Colon (tissue), 2 donors: Measurements from ENCODE around the gene NRXN3.

Experiments
- FAIRE-seq: peaks from 2 replicates; lab custom pipeline; 2012; peaks lifted over from hg19 to GRCh38; lab: Jason Lieb, UNC
- donor health status: control.
- donor health status: control.

NRXN3 gene

DNA sequence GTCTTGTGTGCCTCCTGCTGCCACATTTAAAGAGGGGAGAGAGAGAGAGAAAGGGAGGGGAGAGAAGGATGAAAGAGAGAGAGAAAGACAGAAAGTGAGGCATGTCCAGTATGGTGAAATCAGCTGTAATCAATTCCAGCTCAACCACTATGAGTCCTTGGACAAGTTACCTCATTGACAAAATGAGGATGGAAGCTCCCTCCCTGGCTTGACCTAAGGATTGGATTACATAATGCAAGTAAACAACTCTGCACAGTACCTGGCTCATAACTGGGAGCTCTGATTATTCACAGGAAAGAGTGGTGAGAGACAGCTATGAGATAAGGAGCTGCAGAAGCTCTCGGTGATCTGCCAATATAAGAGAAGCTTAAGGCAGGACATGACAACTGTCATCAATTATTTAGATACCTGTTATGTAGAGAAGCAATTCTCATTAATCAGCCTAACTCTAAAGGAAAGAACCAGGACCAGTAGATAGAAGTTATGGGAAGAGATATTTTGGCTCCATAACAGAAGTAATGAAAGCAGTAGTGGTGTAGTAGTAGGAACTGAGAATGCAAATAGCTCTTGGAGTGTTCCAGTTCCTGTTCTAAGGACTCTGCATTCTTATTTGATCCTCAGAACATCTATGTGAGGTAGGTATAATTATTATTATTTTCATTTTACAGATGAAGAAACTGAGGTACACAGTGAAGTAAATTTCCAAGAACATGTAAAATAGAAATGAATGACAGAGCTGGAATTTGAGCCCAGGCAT lies 1249.6 kb downstream of the NRXN3 start:
- FAIRE-seq = no peak

DNA sequence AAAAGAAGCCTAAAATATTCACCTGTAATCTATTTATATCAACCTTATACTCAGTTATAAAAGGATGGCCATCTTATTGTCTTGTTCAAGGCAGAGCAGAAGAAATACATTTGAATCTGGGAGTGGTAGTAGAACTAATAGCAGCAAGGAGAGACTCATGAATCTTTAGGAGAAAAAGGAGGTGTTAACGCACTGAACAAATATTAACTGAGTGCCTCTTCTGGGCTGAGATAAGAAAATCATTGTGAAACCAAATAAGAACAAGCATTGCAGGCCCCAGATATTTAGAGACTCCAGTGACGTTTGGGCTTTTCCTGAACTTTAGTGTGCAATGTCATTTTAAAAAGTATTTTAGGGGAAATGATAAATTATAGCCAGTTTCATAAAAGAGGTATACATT lies 1250.6 kb downstream of the NRXN3 start:
- no peak for FAIRE-seq

DNA sequence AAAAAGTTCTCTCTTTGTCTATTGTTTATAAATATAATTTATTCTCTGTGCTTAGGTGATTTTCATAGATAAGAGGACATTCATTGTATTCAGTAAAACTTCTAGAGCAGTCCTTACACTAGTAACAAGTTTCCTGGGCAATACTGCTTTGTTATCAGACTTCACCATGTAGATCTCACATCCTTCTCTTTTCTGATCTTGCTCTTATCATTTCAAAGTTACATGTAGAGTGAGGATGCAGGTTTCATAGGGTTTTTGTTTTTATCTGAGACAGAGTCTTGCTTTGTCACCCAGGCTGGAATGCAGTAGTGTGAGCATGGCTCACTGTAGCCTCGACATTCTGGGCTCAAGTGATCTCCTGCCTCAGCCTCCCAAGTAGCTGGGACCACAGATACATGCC lies 1251.6 kb downstream of the NRXN3 start:
- FAIRE-seq = no peak

DNA sequence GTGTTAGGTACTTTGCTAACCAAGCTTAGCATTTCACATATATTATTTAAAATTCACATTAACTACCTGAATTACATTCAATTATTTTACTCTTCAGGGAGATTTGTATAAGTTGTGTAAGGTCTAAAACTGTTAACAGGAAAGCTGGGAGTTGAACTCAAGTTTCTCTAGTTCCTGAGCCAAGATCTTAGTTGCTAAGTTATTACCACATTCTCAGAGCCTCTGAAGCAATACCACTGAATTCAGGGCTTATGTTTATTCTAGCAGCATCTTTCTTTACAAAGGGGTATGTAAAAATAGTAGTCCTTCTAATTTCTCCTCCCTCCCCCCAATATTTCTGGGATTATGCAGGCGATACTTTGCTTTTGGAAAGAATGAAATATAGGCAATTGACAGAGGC lies 1254.3 kb downstream of the NRXN3 start:
- no peak for FAIRE-seq

DNA sequence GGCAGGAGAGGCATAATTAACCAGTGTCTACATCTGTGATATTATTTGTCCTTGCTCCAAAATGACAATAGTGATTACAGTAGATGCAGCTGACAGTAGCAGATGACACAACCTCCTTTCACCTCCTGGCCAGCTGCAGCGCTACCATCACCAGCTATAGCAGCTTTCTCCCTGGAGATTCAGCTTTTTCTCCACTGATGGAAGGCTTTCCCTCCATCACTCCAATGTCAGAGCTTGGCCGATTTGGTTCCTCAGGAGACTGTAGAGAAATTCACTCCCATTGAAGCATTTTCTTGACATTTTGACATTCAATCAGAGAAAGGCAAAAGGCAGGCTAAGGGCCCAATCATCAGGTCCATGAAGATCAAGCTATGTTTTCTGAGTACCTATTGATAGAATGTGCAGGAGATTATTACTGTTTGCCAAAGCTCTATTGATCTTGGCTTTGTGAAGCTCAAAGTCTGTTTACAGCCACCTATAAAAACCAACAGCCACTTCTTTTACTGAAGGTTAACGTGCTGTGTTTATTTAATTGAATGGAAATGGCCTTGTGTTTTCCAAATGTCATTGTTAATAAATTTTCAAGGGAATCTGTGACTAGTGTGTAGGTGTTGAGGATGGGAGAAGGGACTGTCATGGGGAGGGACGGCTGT lies 1256.1 kb downstream of the NRXN3 start:
- no peak for FAIRE-seq

DNA sequence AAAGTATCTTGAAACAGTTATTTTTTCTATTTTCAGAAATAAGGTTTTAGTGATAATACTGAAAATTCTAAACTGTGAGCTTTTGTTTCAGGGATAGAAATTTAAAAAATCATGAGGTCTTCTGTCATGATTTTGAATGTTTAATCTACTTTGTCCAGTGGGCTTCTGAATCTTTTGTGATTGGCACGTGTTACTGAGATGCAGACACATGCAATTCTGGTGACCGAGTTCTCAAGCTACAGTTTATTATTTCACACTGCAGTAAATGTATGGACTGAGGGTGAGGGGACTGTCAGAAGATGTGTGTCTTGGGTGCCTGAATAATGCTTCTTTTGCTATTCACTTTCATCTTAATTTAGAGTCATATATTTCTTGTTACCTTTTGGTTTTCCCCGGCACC lies 1262.5 kb downstream of the NRXN3 start:
- FAIRE-seq = no peak

DNA sequence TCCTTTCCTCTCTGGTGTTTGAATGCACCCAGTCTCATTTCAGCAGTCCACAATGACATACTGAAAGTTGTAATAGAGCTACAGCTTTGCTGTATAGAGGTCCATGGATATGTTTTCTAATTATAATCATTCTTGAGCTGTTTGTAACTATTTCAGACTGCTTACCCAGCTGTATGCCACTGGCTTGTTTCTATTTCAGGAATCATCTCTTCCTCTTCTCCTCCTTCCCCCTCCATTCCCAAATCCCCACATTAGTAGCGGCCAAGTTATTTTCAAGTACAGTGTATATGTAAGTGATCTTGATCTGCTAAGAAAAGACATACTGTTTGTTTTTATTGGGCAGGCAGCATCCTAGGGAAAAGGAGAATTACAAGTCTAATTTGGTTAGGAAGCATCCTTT lies 1266.2 kb downstream of the NRXN3 start:
- FAIRE-seq = no peak

DNA sequence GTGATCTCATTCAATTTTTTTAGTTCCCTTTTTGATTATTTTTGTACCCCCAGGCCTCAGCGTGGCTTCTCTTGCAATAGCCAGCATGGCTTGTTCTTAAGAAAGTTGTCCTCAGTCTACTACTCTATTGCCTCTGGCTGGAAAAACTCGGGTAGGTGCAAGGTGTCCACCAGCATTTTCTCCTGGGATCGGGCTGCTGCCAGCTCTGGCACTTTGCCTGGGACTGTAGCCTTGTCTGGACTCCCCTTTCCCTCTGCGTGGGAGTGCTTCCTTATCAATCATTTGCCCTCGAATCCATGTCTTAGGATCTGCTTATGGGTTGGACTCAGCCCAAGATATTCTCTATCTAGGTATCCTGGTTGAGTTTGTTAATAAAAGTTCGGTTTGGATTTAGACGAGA lies 1267.8 kb downstream of the NRXN3 start:
- no peak for FAIRE-seq

DNA sequence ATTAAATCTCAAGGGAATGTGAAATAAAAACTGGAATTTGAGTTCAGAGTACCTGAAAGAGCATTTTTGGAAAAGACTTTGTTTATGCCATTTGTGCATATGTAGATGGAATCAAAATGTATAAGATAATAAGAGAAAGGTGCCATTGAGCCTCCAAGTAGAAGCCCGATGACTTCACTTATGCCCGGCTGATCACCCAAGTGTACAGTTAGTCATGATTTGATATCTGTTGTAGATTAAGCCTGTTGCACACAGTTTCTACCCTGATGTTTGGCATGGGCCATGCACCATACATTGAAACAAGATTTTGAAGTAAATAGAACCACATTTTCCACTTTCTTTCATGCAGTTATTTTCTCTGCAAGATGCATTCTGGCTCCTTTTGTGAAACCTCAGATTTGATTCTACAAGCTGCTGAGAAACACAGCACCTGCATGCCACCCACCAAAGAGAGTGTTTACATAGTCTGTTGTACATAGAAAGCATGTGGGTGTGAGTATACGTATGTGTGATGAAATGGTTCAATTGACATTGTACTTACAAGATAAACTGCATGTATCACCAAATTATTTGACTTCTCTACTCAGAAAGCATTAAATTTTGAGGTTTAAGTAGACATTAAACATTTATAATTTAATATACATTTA lies 1268.6 kb downstream of the NRXN3 start:
- FAIRE-seq = no peak

DNA sequence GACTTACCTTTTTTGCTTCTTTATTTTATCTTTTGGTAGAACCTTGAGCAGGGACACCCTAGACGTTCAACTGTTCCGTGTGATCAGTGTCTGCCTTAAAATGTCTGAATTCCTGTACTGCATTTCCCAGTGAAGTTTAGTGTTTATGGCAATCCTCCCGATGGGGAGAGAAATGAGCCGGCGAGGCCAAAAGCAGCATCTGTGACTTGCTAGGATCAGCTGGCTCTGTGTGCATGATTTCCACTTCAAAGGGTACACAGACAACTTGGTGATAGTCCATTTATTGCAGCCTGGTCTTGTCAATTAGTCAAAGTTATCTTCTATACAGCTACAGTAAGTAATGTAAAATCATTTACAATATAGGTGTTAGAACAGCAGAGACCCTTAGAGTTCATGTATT lies 1272.6 kb downstream of the NRXN3 start:
- no peak for FAIRE-seq

DNA sequence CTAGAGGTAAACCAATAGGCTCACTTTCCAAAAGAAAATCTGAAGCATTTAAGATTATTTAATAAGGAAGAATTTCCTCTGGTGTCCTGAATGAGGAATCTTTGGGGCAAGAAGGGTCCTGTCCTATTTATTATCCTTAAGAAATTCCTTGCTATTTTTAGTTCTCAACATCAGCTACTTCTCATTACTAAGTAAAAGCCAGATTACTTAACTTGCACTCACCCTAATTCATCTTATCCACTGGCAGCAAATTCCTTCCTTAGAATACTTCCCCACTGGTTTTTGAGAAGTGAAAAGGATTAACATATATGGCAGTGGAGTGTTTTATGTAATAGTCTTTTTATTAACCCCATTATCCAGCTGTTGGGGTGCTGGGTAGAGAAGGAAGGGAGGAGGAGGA lies 1273.4 kb downstream of the NRXN3 start:
- no peak for FAIRE-seq

DNA sequence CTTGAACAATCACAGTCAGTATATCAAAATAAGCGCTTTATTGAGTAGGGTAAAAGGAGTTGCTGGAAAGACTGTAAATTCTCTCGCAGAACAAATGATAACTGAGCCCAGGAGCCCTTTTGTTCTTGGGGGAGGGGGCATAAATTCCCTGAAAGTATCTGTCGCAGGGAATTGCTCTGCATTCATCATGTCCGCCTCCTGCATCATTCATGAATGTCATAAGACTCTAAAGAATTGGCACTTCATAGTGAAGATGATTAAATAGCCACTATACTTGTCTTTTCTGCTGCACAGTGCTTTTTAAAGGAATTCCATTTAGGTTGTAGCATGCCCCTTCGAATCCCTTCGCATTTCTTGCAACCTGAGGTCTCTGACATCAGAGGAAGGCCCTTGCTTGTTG lies 1278.8 kb downstream of the NRXN3 start:
- FAIRE-seq = no peak

DNA sequence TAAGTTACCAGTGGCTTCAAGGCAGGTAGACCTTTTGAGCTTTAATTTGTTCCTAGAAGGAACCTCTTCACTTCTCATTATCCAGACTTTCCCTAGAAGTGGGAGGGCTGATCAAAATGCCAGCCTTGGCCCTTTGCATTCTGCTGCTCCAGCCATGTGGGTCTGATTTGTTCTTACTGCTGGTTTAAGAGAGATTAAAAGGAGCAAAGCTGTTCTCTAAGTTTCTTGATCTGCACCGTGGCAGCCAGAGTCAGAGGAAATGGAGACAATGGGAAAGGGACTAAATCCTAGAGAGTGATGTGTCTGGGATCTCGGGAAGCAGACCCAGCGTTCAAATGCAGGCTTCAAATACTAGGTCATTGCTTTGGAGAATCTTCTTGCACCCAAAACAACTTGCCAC lies 1281.4 kb downstream of the NRXN3 start:
- FAIRE-seq = no peak

DNA sequence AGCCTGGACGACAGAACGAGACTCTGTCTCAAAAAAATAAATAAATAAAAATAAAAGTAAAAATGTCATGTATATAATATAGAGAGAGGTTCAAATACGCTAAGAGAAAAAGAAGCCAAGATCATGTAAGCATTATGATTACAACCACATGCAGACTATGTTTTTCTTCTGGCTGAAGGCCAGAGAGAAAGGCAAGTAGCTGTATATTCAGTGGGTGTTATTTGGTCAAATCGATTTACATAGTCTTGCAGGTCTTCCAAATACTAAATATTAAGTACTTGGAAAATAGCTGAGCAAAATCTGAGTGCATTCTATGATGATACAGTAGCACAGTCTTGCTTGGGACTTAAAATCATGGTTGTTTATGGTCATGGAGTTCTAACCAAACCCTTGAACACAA lies 1283.1 kb downstream of the NRXN3 start:
- no peak for FAIRE-seq

DNA sequence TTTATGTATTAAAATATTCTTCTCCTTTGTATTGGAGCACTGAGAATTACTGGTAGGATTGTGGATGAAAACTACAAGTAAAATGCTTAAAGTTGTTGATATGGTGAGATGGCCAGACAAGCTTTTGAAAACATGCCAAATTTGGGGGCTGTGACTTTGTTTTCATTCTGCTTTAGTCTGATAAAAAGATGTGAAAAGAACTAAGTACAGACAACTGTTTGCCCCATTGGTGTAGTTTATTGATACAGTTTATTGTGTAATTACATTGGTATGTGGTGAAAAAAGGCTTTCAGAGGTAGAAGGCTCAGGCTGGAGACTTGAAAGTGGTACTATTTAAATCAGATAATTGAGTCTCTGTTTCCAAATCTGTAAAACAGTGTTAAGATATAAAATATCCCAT lies 1294.3 kb downstream of the NRXN3 start:
- no peak for FAIRE-seq

DNA sequence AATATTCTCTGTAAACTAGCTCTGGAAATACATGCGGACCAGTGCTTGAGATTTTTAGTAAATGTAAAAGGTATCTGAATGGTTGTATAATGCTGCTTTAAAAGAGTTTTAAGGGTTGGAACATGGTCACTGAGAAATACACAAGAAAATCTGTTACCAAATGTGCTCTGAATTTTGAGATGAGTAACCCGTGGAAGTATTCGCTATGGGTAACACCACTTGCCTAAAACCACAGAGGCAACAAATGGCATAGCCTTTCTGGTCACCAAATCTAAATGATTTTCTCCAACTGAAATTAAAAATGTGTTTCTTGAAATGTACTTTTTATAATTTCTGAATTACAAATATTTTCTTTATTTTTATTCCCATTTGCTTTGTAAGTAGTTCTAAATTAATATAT lies 1295.5 kb downstream of the NRXN3 start:
- FAIRE-seq = no peak

DNA sequence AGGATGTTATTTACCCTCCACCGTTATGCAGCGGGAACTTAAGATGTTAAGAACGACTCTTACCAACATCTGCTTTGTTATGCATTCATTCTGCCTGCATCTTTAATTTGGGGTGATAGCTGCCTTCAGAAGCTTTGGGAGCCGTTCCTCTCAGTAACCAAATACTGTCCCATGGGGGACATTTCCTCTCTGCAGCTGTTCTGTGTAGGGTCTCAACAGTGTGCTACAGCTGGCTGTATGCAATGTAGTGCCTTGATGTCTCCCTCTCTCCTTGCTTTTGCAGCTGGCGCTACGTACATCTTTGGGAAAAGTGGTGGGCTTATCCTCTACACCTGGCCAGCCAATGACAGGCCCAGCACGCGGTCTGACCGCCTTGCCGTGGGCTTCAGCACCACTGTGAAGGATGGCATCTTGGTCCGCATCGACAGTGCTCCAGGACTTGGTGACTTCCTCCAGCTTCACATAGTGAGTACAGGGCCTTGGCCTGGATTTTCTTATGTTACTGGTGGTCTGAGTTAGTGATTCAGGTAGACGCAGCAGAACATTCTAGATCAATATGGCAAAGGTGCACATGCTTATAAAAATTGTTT lies 1296.9 kb downstream of the NRXN3 start:
- no peak for FAIRE-seq

DNA sequence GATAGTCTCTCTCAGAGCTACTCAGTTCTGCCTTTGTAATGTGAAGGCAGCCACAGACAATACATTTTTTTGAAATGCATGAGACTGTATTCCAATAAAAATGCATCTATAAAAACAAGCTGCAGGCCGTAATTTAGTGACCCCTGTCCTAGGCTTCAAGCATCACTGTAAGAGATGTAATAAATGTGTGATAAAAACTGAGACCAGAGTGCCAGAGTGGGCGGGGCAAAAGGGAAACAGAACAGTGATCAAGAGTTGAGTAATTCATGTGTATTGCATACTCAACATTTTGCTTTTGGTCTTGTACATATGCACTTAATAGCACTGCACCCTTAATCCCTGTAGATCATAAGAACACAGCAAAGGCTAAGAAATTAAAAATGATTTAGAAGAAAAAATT lies 1297.7 kb downstream of the NRXN3 start:
- FAIRE-seq = no peak

DNA sequence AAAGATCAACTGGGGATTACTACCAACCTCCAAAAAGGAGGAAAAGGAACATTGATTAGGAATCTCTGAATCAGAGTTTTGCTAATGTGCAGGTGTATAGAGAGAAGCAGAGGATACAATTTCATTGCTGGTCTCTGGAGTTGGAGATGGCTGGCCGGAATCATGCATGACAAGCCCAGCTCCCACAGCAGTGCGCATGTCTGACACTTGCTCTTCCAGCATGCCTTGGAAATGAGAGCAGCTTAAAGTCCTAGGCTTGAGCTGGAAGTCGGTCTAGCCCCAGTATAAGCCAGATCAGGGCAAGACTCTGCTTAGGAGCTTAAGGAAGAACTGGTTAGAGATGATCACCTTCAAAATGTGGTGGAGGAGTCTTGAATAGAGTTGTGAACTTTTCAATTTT lies 1298.3 kb downstream of the NRXN3 start:
- FAIRE-seq = no peak

DNA sequence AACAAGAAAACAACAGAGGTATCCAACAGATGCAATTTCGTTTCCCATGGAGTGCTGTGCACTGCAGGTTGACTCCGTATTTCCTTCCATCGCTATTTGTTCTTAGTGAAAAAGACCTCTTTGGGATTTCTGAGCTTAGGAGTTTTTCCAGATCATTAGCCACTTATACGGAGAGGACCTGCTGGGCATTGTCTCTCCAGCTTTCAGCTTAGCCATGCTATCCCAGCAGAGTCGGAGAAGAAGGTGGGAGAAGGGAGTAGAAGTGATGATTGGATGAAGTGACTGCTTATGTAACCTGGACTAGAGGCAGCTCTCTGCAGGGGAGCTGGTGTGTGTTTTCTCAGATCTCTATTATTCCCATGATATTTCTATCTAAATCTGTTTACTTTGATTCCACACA lies 1303.5 kb downstream of the NRXN3 start:
- no peak for FAIRE-seq

DNA sequence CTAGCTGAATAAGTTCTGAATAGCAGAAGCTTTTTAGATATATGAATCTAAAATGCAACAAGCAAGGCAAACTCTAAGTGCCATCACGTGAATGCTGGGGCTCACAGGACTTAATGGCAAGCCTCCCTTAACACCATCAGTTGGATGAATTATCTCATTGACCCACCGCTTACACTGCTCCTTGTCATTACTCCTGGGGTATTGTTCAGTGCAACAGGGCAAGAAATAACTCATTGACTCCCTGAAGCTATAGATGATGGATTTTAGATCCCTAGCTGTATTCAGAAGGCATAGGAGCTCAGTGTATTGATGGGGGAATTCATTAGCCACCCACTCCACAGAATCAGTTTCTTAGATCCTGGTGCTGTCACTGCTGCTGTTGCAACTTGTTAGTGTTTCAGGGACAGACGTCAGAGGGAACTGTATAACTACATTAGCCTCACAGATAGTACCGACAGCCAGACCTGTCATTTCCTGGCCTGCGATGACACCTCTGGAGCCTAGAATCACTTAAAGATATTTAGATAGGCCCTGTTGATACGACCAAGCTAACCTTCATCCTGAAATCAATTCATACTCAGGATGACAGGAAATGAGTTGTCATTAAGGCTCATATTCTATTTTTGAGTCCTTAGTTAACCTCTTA lies 1305.8 kb downstream of the NRXN3 start:
- no peak for FAIRE-seq

DNA sequence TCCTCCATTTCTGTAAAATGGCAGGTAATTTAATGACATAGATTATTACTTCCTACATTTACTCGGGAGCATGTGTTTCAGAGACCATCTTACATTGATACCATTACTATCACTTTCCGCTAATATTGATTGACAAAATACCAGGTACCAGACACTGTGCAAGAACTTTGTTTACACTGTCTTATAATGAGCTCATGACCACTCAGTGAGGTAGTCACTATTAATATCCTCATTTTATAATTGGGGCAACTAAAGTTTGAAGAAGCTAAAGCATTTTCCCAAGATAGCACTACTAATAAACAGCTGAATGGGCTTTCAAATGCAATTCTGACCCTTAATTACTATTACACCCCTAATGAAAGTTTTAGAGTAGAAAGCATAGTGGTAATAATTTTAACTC lies 1306.4 kb downstream of the NRXN3 start:
- no peak for FAIRE-seq

DNA sequence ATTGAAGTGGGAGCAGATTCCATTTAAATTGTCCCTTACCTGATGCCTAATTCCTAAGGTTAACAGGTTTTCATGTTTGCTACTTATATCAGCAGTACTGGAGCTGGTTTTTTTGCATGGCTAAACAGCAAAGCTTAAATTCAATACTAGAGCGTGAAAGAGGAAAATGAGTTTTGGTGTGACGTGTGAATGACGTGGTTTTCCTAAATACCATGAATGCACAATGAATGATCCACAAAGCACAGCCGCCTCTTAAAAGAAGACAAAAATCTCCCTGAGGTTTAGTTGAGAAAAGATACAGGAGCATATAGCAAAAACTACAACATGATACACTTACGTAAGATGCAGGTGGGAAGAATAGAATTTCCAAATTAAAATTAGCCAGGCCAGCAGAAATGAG lies 1310.0 kb downstream of the NRXN3 start:
- FAIRE-seq = no peak
